ENCODE data around the gene PDE11A. TPM values are rescaled to one million over a fixed set of nuclear protein-coding genes. Genes with fewer than 3 reads are reported as not detected.

The PDE11A gene
- total and polyA plus RNA-seq, 2 of the 8 experiments (the other 6 are each of a cell fraction or from before 2014, with no cell fraction given), result 0.19 to 0.23 TPM

- TF ChIP-seq ZNF274 (IDR thresholded peaks at IDR 0.05; ENCODE audit: borderline replicate concordance, extremely low read depth, low read length) (no peak), RBBP5 (IDR thresholded peaks at IDR 0.05; ENCODE audit: borderline replicate concordance, low read depth, low read length) (no peak)
Measured at GRCh38 chr2:177588671-177589070, 483.9 kb downstream of the PDE11A start (continued).

Data from H1 (cell line).